Stimulated activated CD8-positive, alpha-beta memory T cell treated with anti-CD3 and anti-CD28 coated beads, Interleukin-15, amount 100 ng/mL, for 4 hours (primary cell): ENCODE data around the gene FAM98B.
"Not testable (repeated sequence)": the region's sequence is repeated elsewhere in the genome, so short reads cannot be mapped to it uniquely, and the experiment has no call there.

Experiments used
- DNase-seq, 2 donors: peaks; one replicate each; pipeline ENCODE4 v3.0.0-alpha.2; 2020; ENCODE audit warnings: low read depth in 2 of 2

The FAM98B gene

DNA sequence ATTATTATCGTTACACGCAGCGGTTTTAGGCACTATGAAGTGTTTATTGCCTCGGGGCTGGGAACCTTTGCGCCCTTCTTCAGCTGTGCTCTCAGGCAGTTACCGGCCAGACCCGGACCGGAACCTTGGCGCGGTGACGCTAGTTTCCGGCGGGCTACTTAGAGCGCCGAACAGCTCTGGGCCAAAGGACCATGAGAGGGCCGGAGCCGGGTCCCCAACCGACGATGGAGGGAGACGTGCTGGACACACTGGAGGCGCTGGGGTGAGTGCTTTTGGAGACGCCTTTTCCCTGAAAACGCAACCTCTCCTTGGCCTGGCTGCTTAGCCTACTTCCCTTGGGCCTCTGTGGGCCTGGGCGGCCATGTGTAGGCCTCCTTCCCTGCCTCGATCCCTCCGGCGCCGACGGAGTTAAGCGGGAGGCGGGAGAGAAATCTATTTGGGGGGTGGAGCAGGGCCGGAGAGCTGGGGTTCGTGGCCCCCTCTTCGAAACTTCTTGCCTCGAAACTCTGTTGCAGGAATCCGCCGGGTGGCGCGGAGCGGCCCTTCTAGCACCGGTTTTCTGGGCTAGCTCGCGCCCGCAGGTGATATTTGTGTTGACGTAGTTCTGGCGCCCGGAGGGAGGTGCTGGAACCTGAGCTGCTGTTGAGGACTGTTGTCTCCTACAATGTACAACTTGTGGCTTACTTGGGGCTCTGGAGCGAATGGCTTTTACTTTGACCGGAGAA, at the start of gene FAM98B:
FAM98B (plus strand) TSS at position 157 of the 725 bp plus-strand sequence; CDS start at position 192, 35 bp downstream.
- DNase-seq = peak; percentile 70 to 76

DNA sequence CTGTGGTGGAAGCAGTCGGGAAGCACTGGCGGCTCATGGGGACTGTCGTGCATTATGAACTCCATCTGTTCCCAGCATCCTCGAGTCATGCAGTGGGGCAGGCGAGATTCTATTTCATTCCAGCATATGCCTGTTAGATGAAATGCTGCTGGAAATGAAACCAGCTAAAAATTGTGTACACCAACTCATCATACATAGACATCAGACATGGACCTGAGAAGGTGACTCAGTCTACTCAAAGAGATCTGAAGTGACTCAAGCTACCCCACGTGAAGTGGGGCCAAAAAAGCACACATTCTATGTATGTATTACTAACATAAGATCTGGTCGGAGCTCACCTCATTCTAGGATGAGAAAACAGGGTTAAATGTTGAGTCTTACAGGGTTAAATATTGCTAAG, 47.5 kb upstream of the FAM98B start:
- DNase-seq = no peak

DNA sequence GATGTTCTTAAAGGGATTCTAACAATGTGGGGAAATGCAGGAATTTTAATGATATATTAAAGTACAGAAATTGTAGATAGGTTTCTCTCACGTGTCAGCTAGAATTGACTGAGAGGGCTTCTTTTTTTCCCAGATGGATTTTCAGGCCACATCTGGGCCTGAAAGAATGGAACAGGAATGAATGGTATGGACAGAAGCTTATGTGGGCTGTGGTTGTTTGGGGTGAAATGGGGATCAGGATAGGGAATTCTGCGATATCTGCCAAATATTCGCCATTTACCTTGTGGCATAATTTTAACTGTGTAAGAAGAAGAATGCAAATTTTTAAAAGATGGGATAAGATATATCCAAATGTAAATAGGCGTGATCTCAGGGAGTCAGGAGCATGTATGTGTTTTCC, 45.4 kb upstream of the FAM98B start:
- DNase-seq = no peak

GRCh38 chr15:38411902-38412301, 42.0 kb upstream of the FAM98B start:
- no peak for DNase-seq

DNA sequence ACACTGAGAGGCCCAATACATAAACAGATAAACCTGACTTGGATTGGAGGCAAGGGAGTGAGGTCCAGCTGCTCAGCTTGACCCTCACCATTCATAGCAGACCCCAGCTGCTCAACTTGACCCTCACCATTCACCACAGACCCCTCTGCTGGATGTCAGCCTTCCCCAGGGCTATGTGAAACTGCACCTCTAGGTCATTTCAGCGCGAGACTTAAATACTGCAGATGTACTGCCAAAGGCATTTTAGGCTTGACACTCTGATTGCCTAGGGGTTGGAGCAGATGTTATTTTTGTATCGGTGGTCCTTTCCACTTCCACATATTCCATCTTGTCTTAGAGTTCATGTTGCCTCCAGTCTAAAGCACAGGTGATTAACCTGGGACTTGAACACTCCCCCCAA, 41.5 kb upstream of the FAM98B start:
- DNase-seq = no peak

- DNase-seq = no peak
These were observed 39.6 kb upstream of the FAM98B start for GRCh38 chr15:38414357-38414756.

DNA sequence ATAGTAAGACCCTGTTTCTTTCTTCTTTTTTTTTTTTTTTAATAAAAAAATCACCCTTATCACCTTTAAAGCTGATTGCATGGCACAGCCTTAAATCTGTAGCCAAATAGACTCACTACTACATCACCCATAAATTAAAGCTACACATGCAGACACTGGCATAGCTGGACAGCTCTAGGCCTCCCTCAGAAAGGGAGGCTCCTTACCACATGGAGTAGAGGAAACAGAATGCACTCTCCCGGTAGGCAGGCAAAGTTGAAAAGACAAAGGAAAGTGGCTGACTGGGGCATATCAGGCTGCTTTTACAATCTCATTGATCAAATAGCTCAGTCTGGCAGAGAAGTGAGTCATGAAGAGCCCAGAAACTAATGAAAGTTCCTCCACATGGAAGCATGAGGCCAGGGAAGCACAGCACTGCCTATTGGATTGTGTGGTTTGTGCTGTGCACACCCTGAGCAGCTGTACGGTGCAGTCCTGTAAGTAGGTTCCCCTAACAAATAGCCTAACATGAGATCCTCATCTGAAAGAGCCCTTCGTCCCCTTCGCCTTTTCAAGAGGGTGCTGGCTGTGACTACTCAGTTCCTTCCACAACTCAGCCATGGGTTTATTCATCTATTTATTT, 32.7 kb upstream of the FAM98B start:
- DNase-seq = no peak

GRCh38 chr15:38424101-38424552, 29.8 kb upstream of the FAM98B start:
- no peak for DNase-seq

- DNase-seq = no peak
These were observed 28.7 kb upstream of the FAM98B start for GRCh38 chr15:38425269-38425668.

GRCh38 chr15:38427380-38427779, 26.5 kb upstream of the FAM98B start:
- DNase-seq = no peak

DNA sequence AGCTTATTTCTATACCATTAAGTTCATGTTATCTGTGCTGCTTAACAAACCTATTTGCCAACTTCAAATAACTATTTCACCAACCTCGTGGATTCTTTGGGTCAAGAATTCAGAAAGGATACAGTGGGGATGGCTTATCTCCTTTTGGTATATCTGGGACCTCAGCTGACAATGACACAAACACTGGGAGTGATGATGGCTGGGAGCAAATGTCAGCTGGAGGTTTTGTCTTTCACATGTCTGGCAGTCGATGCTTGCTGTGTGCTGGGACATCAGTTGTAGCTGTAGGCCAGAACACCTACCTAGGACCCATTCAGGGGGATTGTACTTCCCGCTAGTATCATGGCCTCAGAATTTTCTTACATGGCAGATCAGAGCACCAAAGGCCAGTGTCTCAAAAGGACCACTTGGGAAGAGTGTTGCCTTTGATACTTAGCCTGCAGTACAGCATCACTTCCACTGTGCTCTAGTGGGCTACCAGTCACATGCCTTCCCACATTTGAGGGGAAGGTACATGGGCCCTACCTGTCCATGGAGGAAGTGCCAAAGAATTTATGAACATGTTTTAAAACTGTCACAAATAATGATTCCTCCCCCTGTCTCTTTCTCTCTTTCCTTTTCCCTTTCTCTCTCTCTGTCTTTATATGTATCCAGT, 23.7 kb upstream of the FAM98B start:
- no peak for DNase-seq

DNA sequence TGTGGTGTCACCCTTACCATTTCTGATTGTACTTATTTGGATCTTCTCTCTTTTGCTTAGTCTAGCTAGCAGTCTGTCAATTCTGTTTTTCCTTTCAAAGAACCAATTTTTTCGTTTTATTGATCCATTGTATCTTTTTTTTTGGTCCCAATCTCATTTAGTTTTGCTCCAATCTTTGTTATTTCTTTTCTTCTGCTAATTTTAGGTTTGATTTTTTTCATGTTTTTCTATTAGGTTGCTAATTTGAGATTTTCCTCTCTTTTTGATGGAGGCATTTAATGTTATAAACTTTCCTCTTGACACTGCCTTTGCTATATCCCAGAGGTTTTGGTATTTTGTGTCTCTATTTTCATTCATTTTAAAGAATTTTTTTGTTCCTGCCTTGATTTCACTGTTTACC, 16.9 kb upstream of the FAM98B start:
- DNase-seq = no peak

- DNase-seq = not testable (repeated sequence)
These were observed 16.3 kb upstream of the FAM98B start for GRCh38 chr15:38437603-38438002.

GRCh38 chr15:38438031-38438986, 15.6 kb upstream of the FAM98B start:
- DNase-seq = no peak

GRCh38 chr15:38440353-38441129, 13.4 kb upstream of the FAM98B start:
- DNase-seq = no peak

DNA sequence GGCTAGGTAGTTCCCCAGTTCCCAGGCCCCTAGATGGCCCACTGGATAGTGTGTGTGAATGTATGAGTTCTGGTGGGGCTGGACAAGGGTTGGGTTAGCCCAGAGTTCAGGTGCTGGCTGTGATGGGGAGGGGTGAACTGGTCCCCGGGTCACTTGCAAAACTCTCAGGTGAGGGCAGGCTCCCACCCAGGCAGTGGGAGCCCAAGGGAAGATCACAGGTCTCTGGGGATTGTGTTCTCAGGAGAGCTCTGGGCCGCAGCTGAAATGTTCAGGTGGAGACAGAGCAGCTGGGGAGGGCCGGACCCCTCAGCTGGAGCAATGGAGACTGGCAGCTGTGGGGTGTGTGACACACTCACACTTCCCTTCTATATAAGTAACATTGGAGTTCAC, 12.8 kb upstream of the FAM98B start:
- DNase-seq = no peak

DNA sequence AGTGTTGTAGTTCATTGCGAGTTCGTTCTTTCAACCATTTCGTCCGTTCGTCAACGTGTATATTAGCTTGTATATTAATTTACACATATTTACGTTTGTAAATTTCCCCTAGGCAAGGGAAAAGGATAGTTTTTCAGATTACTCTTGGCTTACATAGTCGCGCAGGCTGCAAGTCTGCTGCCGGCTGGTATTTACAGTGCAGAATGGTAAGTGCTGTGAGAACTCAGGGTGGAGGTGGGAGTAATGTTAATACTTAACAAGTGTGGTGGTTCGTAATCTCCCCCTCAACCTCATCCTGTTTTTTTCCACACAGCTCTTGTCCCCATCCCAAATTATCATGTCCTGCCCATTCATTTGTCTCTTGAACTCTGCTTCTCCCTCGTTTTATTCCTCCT, 766 bp downstream of the FAM98B start:
- DNase-seq = no peak

DNA sequence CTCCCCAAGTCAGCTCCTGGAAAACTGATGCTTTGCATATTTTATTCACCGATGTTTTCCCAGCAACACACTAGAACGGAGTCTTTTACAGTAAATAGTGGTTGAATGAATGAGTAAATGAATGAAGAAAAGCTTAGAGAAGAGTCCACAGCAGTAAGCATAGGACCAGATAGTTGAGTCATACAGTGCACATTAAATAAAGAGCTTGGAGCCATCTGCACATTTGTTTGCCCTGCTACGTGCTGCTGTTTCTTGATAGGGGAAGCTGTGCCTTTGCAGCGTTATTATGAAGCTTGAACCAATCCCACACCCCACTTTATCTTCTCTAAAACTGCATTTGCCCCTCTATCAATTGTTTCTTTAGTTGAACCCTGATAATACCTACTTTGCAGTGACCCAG, 1.2 kb downstream of the FAM98B start:
- DNase-seq = no peak

DNA sequence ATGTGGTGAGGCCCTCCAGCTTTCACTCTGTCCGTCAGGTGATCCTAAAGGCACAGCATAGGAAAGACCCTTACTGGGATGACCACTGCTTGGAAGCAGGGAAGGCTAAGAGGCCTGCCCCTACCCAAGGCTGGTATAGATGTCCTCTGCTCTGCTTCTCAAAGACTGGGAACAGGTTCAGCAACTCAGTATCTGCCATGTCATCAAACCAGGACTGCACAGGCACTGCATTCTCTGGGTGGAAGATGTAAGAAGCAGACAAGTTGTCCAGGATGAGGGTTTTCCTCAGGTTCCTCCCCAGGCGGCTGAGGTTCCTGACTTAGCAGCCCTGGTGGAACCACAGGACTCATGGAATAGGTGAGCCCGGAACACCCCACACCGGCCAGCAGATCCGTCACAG, 4.7 kb downstream of the FAM98B start:
- DNase-seq = no peak

GRCh38 chr15:38459480-38459879, 5.6 kb downstream of the FAM98B start:
- no peak for DNase-seq

- DNase-seq = no peak
These were observed 6.6 kb downstream of the FAM98B start for GRCh38 chr15:38460543-38460942.
